PC-9 (cell line): ENCODE data around the gene MLC1.

Experiments used
- CTCF ChIP-seq: fragments of 200-600 bp; sonication (generic); conservative IDR thresholded peaks from 2 replicates; pipeline ENCODE4 v1.6.1; 2017; ENCODE audit warnings: mixed run types, antibody characterized with exemption, mild to moderate bottlenecking, moderate library complexity
- EZH2 ChIP-seq: fragments of 200-600 bp; sonication (generic); IDR thresholded peaks from 2 replicates; pipeline ENCODE4 v1.8.0; 2017; ENCODE audit warnings: antibody characterized with exemption, low read depth

GRCh38 chr22:50046481-50047245, 38.6 kb downstream of the MLC1 start:
- TF ChIP-seq CTCF (no peak), EZH2 (no peak)
